Bronchus fibroblast of lung (primary cell): ENCODE results near the gene ERMP1. TPM values are rescaled to one million over a fixed set of nuclear protein-coding genes. Genes with fewer than 3 reads are reported as not detected.

Experiments used
- total RNA-seq: library from RNA; depleted of rRNA; stranded (reverse); fragments of >200 nt; gene quantifications from 2 replicates; pipeline ENCODE4 v1.2.3, GENCODE V29; 2015

Gene ERMP1
- total RNA-seq = 4.0 and 5.0 TPM in 2 replicates

GRCh38 chr9:5832538-5833529 lies at the start of gene ERMP1:
Gene ERMP1 (minus strand): TSS chr9:5833117. CDS start chr9:5833027, 90 bp downstream.

Other genes starting within 250 kb of the ERMP1 start
- gene RIC1, start 204.0 kb downstream of the ERMP1 start, total RNA-seq = 14.1 and 16.8 TPM in 2 replicates
- not detected in 2 replicates for gene MLANA, start 57.8 kb upstream of the ERMP1 start, total RNA-seq
- 13.8 and 19.5 TPM in 2 replicates for gene RANBP6, start 182.5 kb upstream of the ERMP1 start, total RNA-seq